GM18868 (cell line): ENCODE results near the gene HES5.

Experiments
- ATAC-seq: cut with Tn5 transposase; IDR thresholded peaks from one replicate; pipeline ENCODE4 v1.9.1; 2021; ENCODE audit warnings: mild to moderate bottlenecking, moderate library complexity; ENCODE audit not compliant: unreplicated experiment

The HES5 gene

DNA sequence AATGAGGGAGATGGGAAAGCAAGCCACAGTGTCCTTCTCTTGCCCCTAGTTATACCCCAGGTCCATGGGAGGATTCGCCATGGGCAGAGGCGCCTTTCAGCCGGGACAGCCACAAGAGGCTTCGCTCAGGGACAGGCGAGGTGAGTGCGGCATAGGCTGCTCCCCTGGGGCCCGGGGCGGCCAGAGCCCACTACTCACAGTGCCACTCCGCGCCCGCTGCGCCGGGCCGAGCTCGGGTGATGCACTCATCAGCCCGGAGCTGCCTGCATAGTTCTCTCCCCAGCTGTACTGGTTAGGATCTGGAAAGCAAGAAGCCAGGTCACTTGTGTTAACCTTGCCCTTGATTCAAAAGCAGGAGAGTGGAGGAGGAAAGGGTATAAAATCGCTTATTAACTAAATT lies 12.1 kb downstream of the HES5 start:
- ATAC-seq, result no peak

DNA sequence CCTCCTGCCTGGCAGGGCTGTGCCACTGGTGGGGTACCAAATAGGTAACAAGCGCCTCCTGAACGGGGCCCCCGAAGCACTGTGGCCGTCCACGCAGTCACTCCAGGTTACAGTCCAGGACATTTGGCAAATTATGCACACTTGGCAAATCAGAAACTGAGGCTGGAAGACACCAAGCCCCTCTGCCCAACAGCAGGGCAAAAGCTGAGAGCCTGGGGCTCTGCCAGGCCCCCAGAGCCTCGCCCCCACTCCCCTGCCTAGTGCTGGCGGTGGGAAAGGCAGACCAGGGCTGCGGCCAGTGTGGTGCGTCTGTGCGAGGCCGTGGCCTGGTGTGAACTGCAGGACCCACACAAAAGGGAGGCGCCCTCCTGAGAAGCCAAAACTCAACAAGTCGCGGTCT lies 13.1 kb downstream of the HES5 start:
- no peak for ATAC-seq

GRCh38 chr1:2516124-2516523 lies 13.9 kb downstream of the HES5 start:
- ATAC-seq, result no peak

- ATAC-seq, result no peak
Measured at GRCh38 chr1:2515763-2516080, 14.3 kb downstream of the HES5 start.

- ATAC-seq, result no peak
Measured at GRCh38 chr1:2514863-2515762, 14.9 kb downstream of the HES5 start.

GRCh38 chr1:2513939-2514652 lies 16.0 kb downstream of the HES5 start:
- ATAC-seq, result no peak

GRCh38 chr1:2512862-2513421 lies 17.1 kb downstream of the HES5 start:
- ATAC-seq, result no peak

- ATAC-seq, result no peak
Measured at GRCh38 chr1:2510366-2511155, 19.5 kb downstream of the HES5 start.

- no peak for ATAC-seq
Measured at GRCh38 chr1:2509589-2509988, 20.5 kb downstream of the HES5 start.

- ATAC-seq, result no peak
Measured at GRCh38 chr1:2508751-2509150, 21.3 kb downstream of the HES5 start.

GRCh38 chr1:2508180-2508579 lies 21.9 kb downstream of the HES5 start:
- no peak for ATAC-seq

GRCh38 chr1:2507744-2508155 lies 22.3 kb downstream of the HES5 start:
- ATAC-seq, result no peak

- no peak for ATAC-seq
Measured at GRCh38 chr1:2506901-2507565, 23.0 kb downstream of the HES5 start.

- ATAC-seq, result no peak
Measured at GRCh38 chr1:2506007-2506860, 23.8 kb downstream of the HES5 start.

DNA sequence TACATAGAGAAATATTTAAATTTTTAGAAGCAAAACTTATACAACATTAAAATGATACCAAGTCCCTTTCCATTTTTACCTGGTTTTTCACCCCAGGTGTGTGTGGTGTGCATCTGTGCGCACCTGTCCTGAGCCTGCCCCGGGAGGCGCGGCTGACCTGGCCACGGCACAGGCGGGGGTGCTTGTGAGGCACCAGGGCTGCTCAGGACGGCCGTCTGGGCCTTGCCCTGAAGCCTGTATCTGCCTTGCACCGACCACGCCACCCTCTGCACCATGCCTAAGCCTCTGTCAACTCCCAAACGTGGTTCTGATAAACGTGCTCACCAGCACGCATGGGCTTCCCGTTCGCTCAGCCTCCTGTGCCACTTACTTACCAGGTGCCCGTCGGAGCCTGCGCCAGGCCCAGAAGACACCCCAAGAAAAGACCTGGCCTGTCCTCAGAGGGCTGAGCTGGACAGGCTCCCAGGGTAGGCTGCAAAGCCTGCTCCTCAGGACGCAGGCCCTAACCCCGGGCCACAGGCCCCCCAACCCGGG lies 24.5 kb downstream of the HES5 start:
- no peak for ATAC-seq

DNA sequence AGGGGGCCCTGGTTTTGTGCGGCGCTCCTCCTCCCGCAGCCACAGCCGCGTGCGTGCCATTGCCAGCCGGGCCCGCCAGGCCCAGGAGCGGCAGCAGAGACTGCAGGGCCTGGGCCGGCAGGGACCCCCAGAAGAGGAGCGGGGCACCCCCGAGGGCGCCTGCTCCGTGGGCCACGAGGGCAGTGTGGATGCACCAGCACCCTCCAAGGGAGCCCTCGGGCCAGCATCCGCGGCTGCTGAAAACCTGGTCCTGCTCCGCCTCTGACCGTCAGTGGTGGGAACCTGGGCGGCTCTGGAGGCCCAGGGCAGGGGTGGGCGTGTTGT lies 25.2 kb downstream of the HES5 start:
- no peak for ATAC-seq

DNA sequence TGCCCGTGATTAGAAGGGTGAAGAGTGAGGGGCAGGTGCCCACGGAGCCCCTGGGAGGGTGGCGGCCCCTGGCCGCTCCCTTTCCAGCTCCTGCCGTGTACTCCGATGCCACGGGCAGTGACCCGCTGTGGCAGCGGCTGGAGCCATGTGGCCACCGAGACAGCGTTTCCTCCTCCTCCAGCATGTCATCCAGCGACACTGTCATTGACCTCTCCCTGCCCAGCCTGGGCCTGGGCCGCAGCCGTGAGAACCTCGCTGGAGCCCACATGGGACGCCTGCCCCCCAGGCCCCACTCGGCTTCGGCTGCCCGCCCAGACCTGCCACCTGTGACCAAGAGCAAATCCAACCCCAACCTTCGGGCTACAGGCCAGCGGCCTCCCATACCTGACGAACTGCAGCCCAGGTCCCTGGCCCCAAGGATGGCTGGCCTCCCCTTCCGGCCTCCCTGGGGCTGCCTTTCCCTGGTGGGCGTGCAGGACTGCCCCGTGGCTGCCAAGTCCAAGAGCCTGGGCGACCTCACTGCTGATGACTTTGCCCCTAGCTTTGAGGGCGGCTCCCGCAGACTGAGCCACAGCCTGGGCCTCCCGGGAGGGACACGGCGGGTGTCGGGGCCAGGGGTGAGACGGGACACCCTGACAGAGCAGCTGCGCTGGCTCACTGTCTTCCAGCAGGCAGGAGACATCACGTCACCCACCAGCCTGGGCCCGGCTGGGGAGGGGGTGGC lies 25.7 kb downstream of the HES5 start:
- no peak for ATAC-seq

- no peak for ATAC-seq
Measured at GRCh38 chr1:2503554-2504224, 26.4 kb downstream of the HES5 start.
